ENCODE measurements around the gene KDM5A.
"Not testable (repeated sequence)": the region's sequence is repeated elsewhere in the genome, so short reads cannot be mapped to it uniquely, and the experiment has no call there.

Gene KDM5A

GRCh38 chr12:389142-390096 lies at the start of gene KDM5A:
Gene KDM5A (minus strand): TSS chr12:389320. CDS start chr12:389091, 229 bp downstream.
- DNase-seq (peak; percentile 90), ATAC-seq (peak; percentile 99)

GRCh38 chr12:435737-436136 lies 46.6 kb upstream of the KDM5A start:
- not testable (repeated sequence) for DNase-seq, ATAC-seq

- DNase-seq, result no peak
Observed at GRCh38 chr12:422526-422925, 33.4 kb upstream of the KDM5A start.

GRCh38 chr12:418432-418831 lies 29.3 kb upstream of the KDM5A start:
- DNase-seq (no peak), ATAC-seq (no peak)

More at GRCh38 chr12:422526-422925, 33.4 kb upstream of the KDM5A start:
- ATAC-seq, result no peak

GRCh38 chr12:414859-415258 lies 25.7 kb upstream of the KDM5A start:
- no peak for ATAC-seq

GRCh38 chr12:402029-402389 lies 12.9 kb upstream of the KDM5A start:
- ATAC-seq (no peak), DNase-seq (no peak)

More at GRCh38 chr12:414859-415258, 25.7 kb upstream of the KDM5A start:
- no peak for DNase-seq

DNA sequence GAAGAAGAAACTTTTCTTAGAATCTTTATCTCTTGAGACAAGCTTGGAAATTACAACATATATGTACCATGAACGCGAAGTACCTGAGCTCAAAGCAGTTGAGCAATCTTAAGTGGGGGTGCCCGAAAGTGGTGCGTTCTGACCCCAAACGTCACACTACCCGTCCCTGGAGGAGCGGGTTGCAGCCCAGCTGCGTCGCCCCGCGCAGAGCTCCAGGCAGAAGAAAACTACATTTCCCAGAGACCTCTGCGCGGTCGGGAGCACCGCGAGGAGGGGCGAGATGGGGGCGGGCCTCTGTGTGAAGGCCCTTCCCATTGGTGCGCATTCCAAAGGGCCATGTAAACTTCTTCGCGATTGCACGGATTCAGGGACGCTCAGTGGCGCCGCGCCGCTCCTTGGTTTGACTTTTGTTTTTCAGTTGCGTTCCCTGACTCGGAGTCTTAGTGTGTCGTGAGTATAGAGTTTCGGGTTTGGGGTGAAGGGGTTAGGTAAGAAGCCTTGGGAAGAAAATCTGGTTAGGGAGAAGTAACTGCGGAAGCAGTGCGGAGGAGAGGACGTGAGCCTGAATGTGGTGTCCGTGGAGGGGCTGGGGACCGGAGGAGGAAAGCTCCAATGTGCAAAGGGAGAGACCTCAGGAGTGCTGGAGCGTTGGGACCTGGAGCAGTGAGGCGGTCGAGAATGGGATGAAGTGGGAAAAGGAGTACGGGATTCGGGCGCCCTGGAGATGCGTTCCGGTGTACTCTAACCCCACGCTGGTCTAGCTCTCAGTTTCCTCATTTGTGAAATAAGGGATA lies 12.3 kb upstream of the KDM5A start, which contains the start of gene CCDC77:
TSS of gene CCDC77 (plus strand) at position 410 of the 794 bp plus-strand sequence. CDS start 7,740 bp downstream, outside the sequence.
- DNase-seq, result peak; percentile 92
- peak; percentile 100 for ATAC-seq

GRCh38 chr12:400828-401227 lies 11.7 kb upstream of the KDM5A start:
- ATAC-seq (no peak), DNase-seq (no peak)

- DNase-seq, result peak; percentile 55
- ATAC-seq, result peak; percentile 7
Observed at GRCh38 chr12:388541-389141, 479 bp downstream of the KDM5A start.

DNA sequence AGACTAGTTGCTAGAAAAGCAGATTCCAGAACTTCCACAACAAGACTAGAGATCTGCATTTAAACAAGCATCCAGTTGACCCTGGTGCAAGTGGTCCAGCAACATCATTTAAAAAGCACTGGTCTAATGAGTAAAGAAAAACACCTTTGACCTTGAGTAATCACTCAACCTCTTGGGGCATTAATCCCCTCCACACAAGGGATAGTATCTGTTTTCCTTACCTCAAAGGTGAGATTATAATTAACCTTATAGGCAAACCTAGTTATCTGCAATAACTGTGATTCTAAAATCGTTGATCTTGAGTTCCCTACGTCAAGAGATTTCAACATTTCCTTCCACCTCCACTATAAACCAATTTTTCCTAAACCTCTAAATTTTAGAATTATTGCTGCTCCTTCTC lies 1.1 kb downstream of the KDM5A start:
- ATAC-seq (no peak), DNase-seq (no peak)

- ATAC-seq (no peak), DNase-seq (no peak)
Observed at GRCh38 chr12:386651-387050, 2.5 kb downstream of the KDM5A start.

DNA sequence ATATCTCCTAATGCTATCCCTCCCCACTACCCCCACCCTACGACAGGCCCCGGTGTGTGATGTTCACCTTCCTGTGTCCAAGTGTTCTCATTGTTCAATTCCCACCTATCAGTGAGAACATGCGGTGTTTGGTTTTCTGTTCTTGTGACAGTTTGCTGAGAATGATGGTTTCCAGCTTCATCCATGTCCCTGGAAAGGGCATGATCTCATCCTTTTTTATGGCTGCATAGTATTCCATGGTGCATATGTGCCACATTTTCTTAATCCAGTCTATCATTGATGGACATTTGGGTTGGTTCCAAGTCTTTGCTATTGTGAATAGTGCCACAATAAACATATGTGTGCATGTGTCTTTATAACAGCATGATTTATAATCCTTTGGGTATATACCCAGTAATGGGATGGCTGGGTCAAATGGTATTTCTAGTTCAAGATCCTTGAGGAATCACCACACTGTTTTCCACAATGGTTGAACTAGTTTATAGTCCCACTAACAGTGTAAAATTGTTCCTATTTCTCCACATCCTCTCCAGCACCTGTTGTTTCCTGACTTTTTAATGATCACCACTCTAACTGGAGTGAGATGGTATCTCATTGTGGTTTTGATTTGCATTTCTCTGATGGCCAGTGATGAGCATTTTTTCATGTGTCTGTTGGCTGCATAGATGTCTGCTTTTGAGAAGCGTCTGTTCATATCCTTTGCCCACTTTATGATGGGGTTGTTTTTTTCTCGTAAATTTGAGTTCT lies 18.2 kb downstream of the KDM5A start:
- ATAC-seq, DNase-seq: not testable (repeated sequence)

GRCh38 chr12:367972-368371 lies 21.1 kb downstream of the KDM5A start:
- DNase-seq (no peak), ATAC-seq (no peak)

GRCh38 chr12:366820-367219 lies 22.3 kb downstream of the KDM5A start:
- ATAC-seq (no peak), DNase-seq (no peak)

DNA sequence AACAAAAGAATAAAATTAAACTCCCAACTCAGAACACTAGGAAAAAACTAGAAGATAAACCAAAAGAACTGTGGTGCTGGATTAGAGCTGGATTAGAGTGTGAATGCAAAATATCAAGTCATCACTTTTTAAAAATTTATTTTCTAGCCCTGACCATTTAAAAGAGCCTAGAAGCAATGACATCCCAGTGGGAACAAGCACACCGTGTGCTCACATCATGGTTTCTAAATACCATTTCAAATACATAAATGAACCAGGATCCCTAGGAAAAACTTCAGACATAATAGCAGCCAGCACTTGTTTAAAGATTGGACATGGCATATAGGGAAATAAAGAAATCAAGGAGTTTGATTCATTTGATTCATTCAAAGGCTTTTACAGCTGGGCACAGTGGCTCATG lies 30.0 kb downstream of the KDM5A start:
- DNase-seq, result no peak
- ATAC-seq, result no peak

GRCh38 chr12:356276-356988 lies 32.7 kb downstream of the KDM5A start:
- DNase-seq, result no peak
- ATAC-seq, result no peak

- not testable (repeated sequence) for DNase-seq, ATAC-seq
Observed at GRCh38 chr12:351197-351596, 37.9 kb downstream of the KDM5A start.

GRCh38 chr12:349625-350024 lies 39.5 kb downstream of the KDM5A start:
- ATAC-seq, DNase-seq: not testable (repeated sequence)

GRCh38 chr12:343036-343435 lies 46.1 kb downstream of the KDM5A start:
- not testable (repeated sequence) for ATAC-seq

GRCh38 chr12:337039-337438 lies 52.1 kb downstream of the KDM5A start:
- DNase-seq (no peak), ATAC-seq (no peak)

More at GRCh38 chr12:343036-343435, 46.1 kb downstream of the KDM5A start:
- DNase-seq, result not testable (repeated sequence)

GRCh38 chr12:334125-334524 lies 55.0 kb downstream of the KDM5A start:
- ATAC-seq (no peak), DNase-seq (no peak)

Data from stimulated activated naive CD8-positive, alpha-beta T cell treated with anti-CD3 and anti-CD28 coated beads, Interleukin-15, Interleukin-2, amounts not matched to agents 100 U/mL and 50 U/mL, for 24 hours (primary cell).